HG02852 (cell line): ENCODE results near the gene GUCA1A.

Experiments
- ATAC-seq: cut with Tn5 transposase; IDR thresholded peaks from one replicate; pipeline ENCODE4 v1.9.1; 2021; ENCODE audit warnings: mild to moderate bottlenecking, moderate library complexity; ENCODE audit not compliant: unreplicated experiment

The GUCA1A gene

DNA sequence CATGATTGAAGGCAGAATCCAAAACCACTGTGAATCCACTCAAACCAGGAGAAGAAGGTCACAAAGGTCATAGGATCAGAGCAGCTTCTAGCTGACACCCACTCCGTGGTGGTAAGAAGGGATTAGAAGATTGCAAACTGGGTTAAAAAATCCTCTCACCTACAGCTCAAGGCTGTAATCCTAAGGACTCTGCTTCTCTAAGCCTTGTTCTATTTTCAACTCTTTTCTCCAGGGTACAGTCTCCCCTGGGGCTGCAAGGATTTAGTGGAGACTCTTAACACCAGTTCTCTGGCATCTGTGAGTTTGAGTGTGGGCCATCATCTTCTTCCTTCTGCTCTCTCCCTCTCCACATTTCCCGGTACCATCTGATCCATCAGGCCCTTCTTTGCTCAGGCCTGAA is at the start of gene GUCA1A:
TSS of gene GUCA1A (plus strand) at position 264 of the 400 bp plus-strand sequence. CDS start 250 bp downstream, outside the sequence.
- ATAC-seq: no peak

DNA sequence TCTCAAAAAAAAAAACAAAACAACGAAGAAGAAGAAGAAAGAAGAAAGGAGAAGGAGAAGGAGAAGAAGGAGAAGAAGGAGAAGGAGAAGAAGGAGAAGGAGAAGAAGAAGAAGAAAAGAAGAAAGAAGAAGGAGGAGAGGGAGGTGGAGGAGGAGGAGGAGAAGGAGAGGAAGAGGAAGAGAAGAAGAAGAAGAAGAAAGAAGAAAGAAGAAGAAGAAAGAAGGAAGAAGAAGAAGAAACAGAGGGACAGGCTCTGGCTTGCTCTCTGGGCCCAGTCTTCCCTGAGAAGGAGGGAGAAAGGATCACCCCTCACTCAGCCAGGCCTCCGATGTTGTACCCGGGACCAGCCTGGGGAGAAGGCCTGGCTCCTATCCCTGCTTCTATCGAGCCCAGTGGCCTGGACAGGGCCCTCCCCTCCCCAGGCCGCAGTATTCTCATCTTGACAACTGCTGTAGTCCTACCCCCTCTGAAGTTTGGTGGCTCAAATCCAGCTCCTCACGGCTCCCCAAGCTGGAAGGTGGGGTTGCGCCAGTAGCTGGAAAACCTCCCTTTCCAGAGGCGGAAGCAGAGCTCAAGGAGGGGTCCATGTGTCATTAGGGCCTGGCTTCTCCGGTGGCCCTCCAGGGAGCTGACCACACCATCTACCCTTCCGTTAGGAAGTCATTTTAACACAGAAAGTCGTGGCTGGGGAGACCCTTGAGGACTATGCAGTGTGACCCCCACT is 49.6 kb upstream of the GUCA1A start:
- ATAC-seq: no peak

DNA sequence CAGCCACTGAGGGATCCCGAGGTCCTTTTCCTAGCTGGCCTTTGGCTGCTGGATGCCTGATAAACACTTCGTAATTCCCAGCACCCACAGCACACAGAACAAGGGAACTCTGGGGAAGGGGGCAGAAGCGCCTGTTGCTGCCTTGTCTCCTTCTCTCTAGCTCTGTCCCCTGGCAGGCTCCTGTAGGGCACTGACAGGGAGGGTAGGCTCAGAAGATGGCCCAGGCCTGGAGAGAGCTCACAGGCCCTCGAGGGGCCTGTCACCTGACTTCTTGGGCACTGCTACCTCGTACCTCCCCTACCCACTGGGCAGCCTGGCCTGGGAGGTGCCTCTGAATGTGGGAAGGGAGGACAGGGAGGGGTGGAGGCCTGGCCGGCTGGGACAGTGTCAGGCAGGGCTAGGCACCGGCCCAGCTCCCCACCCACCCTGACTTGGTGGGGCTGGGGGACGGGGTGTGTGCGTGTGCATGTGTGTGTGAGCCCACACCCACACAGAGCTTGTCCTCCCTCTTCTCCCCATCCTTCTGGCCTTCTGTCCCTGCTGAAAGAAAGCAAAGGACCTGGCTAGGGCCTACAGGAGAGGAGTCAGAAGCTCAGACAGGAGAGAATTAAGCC is 48.8 kb upstream of the GUCA1A start:
- no peak for ATAC-seq

DNA sequence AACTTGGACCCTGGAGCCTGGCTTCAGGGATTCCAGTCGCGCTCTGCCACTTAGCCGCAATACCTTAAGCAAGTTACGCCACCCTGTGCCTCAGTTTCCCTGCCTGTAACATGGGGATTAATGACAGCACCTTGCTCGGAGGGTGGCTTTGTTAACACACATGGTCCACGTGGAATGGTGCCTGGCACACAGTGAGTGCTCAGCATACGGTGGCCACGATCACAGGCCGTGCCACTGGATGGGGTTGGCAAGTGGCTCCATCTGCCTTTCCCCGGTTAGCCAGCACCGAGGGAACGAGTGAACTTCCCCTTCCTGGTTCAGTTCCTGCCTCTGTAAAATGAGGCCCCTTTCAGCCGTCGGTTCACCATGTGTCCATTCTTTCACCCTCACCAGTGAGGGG is 47.9 kb upstream of the GUCA1A start:
- ATAC-seq: no peak

DNA sequence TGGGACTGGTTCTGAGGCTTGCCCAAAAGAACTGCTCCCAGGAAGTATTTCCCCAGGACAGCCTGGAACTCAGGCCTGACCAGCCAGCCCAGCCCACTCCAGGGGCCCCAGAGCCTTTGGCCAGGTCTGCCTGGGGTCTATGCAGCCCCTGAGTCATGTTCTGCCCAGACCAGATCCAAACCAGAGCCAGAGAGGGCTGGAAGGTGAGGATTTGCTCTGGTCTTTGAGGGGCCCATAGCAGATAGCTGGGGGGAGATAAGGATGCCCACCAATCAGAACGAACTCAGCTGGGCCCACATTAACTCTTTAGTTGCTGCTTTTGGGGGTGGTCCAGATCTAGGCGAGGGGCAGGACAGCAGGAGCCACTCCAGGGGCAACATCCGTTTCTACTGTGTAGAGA is 47.5 kb upstream of the GUCA1A start:
- ATAC-seq: no peak

DNA sequence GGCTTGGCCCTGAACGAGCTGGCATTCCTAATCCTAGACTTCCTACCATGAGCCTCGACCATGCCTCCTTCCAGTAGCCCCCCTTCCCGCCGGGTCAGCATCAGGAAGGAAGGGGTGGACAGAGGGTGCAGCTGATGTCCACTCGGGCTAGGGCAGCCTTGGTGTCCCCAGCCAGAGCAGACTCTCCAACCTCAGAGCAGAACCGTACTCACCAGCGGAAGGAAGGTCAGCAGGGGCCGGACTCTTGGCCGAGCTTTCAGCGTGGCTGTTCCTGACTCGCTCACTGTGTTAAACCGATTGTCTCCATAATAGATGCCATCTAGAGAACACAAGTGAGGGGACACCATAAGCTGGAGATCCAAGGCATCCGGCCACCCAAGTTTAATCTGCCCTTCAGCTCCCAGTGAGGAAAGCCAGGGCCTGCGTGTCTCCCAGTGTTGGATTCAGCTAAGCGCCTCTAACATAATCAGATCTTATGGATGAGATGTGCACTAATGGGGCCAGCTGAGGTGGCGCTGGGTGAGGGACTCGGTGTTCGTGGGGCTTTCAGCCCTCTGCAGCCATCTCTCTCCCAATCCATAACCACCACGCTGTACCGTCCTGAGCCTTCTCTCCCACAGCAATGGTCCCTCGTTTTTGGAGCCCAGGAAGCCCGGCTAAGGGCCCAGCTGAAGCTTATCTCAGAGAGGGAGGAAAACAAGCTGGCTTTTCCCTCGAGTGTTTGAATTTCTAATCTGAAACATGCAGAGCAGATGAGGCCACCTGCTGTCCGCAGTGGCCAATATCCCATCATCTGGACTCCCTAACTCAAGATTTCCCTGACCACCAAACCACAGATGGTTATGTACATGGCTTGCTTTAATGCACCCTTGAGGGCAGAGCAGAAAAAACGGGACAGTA is 44.5 kb upstream of the GUCA1A start:
- ATAC-seq: no peak

DNA sequence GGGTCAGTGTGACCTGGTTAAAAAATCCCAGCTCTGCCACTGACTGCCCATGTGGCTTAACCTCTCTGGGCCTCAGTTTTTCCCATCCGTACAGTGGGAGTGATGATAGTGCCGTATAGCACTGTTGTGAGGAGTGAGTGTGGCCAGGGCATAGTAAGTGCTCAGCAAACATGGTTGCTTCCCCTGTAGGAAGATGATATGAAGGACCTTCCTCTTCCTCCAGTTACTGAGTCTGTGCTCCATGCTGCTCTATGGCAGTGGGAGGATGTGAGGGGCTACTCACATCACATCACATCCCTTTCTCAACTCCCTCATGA is 43.8 kb upstream of the GUCA1A start:
- no peak for ATAC-seq

DNA sequence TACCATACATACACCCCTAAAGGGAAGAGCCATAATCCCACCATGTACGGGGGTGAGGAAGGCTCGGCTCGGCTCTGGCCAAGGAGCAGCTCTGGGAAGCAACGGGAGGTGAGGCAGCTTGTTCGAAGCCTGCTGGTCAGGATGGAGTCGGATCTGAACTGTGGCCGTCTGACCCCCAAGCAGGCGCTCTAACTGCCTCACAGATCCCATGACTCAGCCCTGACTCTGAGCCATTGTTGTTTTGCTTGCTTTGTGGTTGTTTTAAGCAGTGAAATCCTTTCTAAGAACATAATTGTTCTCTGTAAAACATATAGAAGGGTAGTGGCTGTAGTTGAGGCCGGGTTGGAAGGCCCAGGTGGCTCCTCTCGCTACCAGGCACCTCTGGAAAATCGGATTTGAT is 41.6 kb upstream of the GUCA1A start:
- no peak for ATAC-seq

DNA sequence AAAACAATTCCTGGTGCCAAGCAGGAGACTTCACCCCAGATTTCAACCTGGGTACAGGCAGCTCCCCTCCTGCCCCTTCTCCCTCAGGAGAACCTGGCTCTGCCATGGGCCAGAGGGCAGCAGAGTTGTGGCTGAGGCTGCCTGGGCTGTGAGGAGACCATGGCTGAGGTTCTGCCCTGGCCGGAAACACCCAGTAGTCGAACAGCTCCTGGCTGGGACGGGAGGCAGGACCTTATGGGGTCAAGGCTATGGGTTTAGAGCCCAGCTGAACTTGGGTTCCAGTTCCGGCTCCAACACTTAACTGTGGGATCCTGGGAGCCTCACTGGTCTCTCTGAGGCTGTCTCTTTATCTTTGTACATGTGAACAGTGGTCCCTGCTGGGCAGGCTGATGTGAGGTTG is 39.2 kb upstream of the GUCA1A start:
- no peak for ATAC-seq

DNA sequence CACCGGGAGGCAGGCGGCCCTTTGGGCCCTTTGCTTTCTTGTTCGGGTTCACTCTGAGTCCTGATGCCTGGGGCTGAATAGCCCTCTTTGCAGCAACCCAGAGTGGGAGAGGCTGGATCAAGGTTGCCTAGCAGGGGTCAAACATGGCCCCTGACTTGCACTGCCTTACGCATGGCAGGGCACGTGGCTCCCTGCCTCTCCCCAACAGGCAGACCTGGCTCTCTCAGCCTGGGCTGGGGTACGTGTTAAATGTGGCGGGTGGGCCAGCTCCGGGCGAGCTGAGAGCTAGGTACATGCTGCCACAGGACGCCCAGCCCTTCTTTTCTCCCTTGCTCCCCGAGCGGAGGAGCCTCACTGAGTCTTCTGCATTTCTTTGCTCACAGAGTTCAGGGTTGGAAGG is 38.0 kb upstream of the GUCA1A start:
- no peak for ATAC-seq

DNA sequence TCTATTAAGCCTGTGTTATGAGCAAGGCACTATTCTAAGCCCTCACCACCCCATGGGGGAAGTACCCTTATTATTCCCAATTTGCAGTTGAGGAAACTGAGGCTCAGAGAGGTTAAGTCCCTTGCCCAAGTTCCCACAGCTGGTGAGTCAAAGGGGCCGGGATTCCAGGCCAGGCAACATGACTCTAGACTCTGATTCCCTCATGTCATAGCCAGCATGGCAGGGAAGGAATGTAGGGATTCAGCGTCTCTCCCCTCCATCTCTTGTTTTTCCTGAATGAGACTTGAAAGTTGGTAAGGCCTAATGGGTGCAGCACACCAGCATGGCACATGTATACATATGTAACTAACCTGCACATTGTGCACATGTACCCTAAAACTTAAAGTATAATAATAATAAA is 37.4 kb upstream of the GUCA1A start:
- no peak for ATAC-seq

DNA sequence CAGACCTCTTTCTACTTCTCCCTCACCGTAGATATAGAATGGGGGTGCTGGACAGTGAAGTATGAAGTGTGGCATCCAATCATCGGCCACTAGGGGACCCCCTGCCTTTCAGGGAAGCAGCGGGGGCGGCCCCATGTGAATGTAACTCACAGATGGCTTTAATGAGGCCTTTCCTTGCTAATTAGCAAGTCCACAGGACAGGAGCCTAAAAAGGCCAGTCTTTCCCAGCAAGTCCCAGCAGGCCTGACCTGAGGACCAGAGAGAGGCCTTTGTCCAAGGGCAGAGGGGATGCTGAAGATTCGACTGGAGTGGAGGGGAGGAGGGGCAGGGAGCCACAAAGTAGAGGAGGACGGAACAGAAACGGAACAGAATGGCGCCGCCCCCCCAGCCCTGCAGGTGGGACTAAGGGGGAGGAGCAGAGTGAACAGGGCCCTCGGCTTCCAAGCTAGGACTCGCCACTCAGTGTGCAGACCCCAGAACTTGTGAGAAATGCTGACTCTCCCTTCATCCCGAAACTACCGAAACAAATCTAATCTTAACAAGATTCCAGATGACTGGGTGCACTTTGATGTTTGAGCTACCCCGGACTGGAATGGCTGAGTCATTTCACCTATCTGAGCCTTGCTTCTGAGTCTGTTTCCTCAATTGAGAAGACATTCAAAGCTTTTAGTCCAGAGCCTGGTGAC is 36.5 kb upstream of the GUCA1A start:
- peak; percentile 68 for ATAC-seq

DNA sequence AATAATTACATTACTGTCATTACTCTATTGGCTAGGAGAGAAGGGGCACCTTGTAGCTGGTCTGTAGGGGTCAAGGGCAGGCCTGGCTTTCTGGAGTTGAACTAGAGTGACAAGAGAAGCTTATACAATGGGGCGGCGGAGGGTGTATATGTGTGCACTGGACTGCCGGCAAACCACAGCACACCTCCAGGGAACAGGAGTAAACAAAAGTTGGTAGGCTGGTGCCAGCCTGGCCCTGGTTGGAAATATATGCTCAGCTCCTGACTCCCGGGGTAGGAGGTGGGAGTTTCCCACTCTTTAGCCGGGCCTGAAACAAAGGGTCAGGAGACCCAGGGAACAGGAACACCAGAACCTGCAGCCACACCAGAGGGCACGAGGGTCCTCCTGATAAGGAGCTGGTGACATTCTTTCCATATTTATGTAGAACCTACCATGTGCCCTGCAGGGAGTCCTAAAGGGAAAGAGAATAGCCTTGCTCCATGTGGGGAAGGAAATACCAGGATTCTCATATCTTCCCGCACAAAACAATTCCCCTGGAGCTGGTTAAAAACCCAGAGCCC is 35.9 kb upstream of the GUCA1A start:
- ATAC-seq: no peak

DNA sequence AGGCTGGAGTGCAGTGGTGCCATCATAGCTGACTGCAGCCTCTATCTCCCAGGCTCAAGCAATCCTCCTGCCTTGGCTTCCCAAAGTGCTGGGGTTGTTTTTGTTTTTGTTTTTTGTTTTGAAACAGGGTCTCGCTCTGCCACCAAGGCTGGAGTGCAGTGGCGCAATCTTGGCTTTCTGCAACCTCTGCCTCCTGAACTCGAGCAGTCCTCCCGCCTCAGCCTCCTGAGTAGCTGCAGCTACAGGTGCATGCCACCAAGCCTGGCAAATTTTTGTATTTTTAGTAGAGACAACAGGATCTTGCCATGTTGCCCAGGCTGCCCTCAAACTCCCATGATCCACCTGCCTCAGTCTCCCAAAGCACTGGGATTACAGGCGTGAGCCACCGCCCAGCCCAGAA is 35.0 kb upstream of the GUCA1A start:
- no peak for ATAC-seq

DNA sequence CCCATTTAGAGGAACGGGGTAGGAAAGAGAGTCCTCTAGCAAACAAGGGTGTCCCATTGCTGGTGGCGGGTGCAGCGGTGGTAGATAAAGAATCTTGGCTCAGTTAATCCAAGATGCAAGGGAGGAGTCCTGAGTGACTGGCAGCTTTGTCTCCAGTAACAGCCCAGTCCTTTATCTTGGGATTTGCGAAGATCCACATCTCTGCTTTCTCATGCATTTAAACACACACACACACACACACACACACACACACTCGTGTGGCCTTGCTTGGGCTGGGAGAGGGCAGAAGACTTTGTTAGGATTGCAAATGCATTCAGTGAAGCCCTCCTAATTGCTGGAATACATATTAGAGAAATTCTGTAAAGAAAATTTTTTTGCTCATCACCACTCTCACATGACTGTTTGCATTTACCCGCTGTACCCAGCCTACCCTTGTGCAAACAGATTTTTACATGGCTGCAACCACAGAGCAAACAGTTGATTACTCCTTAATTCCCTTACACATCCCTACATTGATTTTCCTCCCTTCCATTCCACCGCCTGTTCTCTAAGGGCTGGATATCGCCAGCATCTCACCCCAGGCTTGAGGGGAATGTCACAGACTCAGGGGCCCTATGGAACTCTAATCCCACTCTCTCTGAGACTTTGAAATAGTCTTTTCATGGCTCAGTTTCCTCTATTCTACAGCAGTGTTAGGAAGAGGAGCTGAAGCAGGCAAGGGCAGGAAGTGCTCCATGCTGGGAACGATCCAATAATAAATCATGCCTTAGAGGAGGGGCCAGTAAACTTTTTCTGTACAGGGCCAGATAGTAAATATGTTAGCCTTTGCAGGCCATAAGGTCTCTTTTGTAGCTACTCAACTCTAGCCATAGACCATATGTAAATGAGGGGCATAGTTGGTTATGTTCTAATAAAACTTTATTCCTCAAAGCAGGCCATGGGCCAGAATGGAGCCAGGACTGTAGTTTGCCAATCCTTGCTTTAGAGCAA is 34.2 kb upstream of the GUCA1A start:
- ATAC-seq: no peak

DNA sequence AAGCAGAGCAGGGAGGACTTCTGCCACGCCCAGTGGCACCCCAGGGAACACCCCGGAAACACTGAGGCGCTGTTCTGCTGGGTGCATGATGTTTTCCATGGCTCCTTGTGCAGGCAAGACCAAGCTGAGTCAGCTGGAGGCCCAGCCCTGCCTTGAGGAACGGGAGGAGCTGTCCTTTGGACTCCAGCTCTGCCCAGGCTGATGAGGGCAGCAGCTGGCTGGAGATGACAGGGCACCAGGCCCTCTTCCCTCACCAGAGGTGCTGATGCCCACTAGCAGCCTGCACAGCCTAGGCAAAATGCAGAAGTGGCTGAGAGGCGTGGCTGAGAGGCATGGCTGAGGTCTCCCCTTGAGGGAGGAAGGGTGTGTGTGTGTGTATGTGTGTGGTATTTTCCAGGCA is 33.1 kb upstream of the GUCA1A start:
- no peak for ATAC-seq

DNA sequence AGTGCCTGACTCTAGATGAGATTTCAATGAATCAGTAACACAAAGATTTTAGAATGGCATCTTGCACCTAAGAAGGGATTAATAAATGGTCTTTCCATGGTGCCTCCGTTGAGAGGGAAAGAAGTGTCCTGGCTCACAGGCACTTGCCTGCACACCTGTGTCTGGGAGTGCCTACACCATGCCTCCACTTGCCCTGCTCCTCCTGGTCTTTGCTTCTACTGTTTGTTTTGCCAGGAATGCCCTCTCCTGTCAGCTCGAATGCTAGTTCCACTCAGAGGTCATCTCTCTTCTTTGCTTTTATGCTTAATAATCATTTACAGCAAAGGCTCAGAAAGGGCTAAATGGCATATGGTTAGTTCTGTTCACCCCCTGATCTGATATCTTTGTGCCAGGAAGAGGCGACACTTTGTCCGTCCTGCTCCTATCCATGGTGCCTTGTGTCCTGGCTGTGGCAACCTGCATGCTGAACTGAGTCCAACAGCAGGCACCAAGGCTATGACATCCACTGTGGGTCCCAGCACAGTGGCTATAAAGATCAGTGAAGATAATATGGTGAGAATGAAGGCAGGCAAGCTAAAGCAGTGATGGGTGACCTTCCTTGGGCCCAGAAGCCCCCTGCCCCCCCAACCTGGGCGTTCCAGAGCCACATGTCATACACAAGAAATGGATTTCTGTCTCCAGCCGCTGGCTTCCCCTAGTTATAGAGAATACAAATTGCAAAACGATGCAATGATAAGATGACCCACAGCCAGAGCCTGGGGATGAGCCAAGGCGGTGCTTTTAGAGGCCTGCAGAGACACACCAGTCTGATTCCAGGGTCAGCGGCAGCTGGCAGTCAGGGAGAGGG is 32.2 kb upstream of the GUCA1A start:
- no peak for ATAC-seq

DNA sequence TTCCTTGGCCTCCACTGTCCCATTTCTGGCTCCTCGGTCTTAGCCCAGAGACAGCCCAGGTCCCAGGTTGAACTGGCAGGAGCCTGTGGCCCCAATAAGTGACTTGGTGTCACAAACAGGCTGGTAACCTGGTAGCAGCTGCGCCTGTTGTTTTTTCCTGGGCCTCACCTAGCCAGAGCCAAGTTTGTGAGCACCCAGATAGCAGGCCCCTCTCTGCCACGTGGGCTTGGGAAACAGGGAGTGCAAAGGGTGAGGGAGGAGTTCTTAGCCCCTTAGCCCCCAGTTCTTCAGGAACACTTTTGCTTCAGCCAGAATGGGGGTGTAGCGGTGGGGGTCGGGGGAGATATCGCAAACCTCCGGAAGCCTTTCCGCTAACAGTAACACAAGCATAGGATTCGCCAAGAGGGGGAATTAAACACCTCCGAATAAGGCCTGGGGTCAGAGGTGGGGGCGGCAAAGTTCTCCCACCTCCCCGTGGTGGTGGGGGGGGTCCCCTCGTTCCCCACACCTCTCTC is 31.5 kb upstream of the GUCA1A start:
- no peak for ATAC-seq
